Activated CD8-positive, alpha-beta T cell treated with anti-CD3 and anti-CD28 coated beads for 36 hours (primary cell): ENCODE measurements around the gene BICC1. TPM values are rescaled to one million over a fixed set of nuclear protein-coding genes. Genes with fewer than 3 reads are reported as not detected.

Source experiments
- ATAC-seq: fragments of 200-7000 bp; cut with Tn5 transposase; one replicate; pipeline ENCODE4 v1.10.0; 2021; ENCODE audit warnings: mild to moderate bottlenecking, moderate library complexity
- CTCF ChIA-PET: fragments of 350-600 bp; sonication (Branson Sonifier 250); formaldehyde crosslinking; loops from one replicate; lab custom pipeline; 2021; ENCODE audit warnings: antibody characterized with exemption; lab: Charles Lee
- POLR2A ChIA-PET: fragments of 350-600 bp; sonication (Branson Sonifier 250); formaldehyde crosslinking; loops from one replicate; lab custom pipeline; 2021; ENCODE audit warnings: antibody characterized with exemption; lab: Charles Lee
- DNase-seq: peaks from one replicate; pipeline ENCODE4 v3.0.0-alpha.2; 2020
- H3K27ac Mint-ChIP-seq: one replicate; pipeline ENCODE4 v1.8.0; 2021; ENCODE audit warnings: mild to moderate bottlenecking, mixed read lengths
- H3K27me3 Mint-ChIP-seq: one replicate; pipeline ENCODE4 v1.8.0; 2021; ENCODE audit warnings: mixed read lengths
- H3K36me3 Mint-ChIP-seq: one replicate; pipeline ENCODE4 v1.8.0; 2021; ENCODE audit warnings: low read depth, mixed read lengths
- H3K4me1 Mint-ChIP-seq: one replicate; pipeline ENCODE4 v1.8.0; 2021; ENCODE audit warnings: low read depth, mixed read lengths
- H3K4me3 Mint-ChIP-seq: one replicate; pipeline ENCODE4 v1.8.0; 2021; ENCODE audit warnings: mild to moderate bottlenecking, moderate library complexity, mixed read lengths
- H3K9me3 Mint-ChIP-seq: one replicate; pipeline ENCODE4 v1.8.0; 2021; ENCODE audit warnings: mixed read lengths
- CTCF ChIP-seq: fragments of 200-600 bp; IDR thresholded peaks from one replicate; pipeline ENCODE4 v1.8.0; 2022; ENCODE audit warnings: antibody characterized with exemption, mild to moderate bottlenecking
- intact Hi-C: fragments of 100-400 bp; cut with micrococcal nuclease; formaldehyde crosslinking; loops from one replicate; pipeline ENCODE4 v1.10.0; 2022
- total RNA-seq, 2 experiments: library from RNA; stranded (reverse); gene quantifications; one replicate each; pipeline ENCODE4 v1.2.3, GENCODE V29; 2021

The BICC1 gene
- not detected for total RNA-seq

- Mint-ChIP-seq H3K9me3 (no peaks in the 10 kb centered on the region), H3K4me1 (peaks cover 5% of the 10 kb centered on the region), H3K4me3 (peak within 1 kb of the TSS; percentile 65), H3K27ac (no peak within 1 kb of the TSS), H3K36me3 (no peaks in the 10 kb centered on the region), H3K27me3 (peaks cover 25% of the 10 kb centered on the region)
- ATAC-seq (peak; percentile 64), DNase-seq (peak; percentile 9)
- TF ChIP-seq CTCF, result no peak
- POLR2A ChIA-PET, result no interaction called here
- CTCF ChIA-PET, result no interaction called here
- intact Hi-C loops, result no loop called here
Measured at GRCh38 chr10:58512491-58513187, at the start of gene BICC1. Gene BICC1 (plus strand): TSS chr10:58512872. CDS start chr10:58513144, 272 bp downstream.

GRCh38 chr10:58464956-58465355 is 47.7 kb upstream of the BICC1 start:
- peaks cover 5% of the 10 kb centered on the region for H3K9me3 Mint-ChIP-seq
- ChIA-PET POLR2A (no interaction called here), CTCF (interaction anchor here (1.3 kb wide), 1 partner anchor 64 kb away, joined by 3 read pairs; no protein-coding TSS in a partner anchor)
- H3K27me3 Mint-ChIP-seq, result peaks cover 7% of the 10 kb centered on the region
- no peak for DNase-seq
- TF ChIP-seq CTCF, result no peak
- no peaks in the 10 kb centered on the region for H3K4me1 Mint-ChIP-seq
- intact Hi-C loops, result no loop called here
- H3K4me3 Mint-ChIP-seq, result no peak overlapping the region
- H3K27ac Mint-ChIP-seq, result no peak overlapping the region
- no peaks in the 10 kb centered on the region for H3K36me3 Mint-ChIP-seq
- ATAC-seq, result no peak

GRCh38 chr10:58465629-58466028 is 47.0 kb upstream of the BICC1 start:
- peaks cover 9% of the 10 kb centered on the region for H3K27me3 Mint-ChIP-seq
- H3K4me3 Mint-ChIP-seq, result no peak overlapping the region
- H3K4me1 Mint-ChIP-seq, result no peaks in the 10 kb centered on the region
- ChIA-PET CTCF (no interaction called here), POLR2A (no interaction called here)
- intact Hi-C loops, result no loop called here
- no peak overlapping the region for H3K27ac Mint-ChIP-seq
- TF ChIP-seq CTCF, result no peak
- H3K9me3 Mint-ChIP-seq, result peaks cover 5% of the 10 kb centered on the region
- no peak for ATAC-seq
- DNase-seq, result no peak
- no peaks in the 10 kb centered on the region for H3K36me3 Mint-ChIP-seq

GRCh38 chr10:58467931-58468635 is 44.6 kb upstream of the BICC1 start:
- H3K4me3 Mint-ChIP-seq, result no peak overlapping the region
- H3K4me1 Mint-ChIP-seq, result no peaks in the 10 kb centered on the region
- DNase-seq, result no peak
- no peaks in the 10 kb centered on the region for H3K36me3 Mint-ChIP-seq
- ChIA-PET CTCF (no interaction called here), POLR2A (no interaction called here)
- ATAC-seq, result no peak
- peaks cover under 1% of the 10 kb centered on the region for H3K9me3 Mint-ChIP-seq
- intact Hi-C loops, result no loop called here
- H3K27ac Mint-ChIP-seq, result no peak overlapping the region
- TF ChIP-seq CTCF, result no peak
- peaks cover 10% of the 10 kb centered on the region for H3K27me3 Mint-ChIP-seq

GRCh38 chr10:58473976-58474375 is 38.7 kb upstream of the BICC1 start:
- intact Hi-C loops, result no loop called here
- no peak for TF ChIP-seq CTCF
- H3K27me3 Mint-ChIP-seq, result peaks cover 11% of the 10 kb centered on the region
- peaks cover 2% of the 10 kb centered on the region for H3K4me1 Mint-ChIP-seq
- H3K9me3 Mint-ChIP-seq, result no peaks in the 10 kb centered on the region
- H3K36me3 Mint-ChIP-seq, result no peaks in the 10 kb centered on the region
- no peak overlapping the region for H3K4me3 Mint-ChIP-seq
- ChIA-PET CTCF (no interaction called here), POLR2A (no interaction called here)
- no peak overlapping the region for H3K27ac Mint-ChIP-seq
- ATAC-seq (no peak), DNase-seq (no peak)
